HepG2 (cell line): Measurements from ENCODE around the gene KIRREL3. TPM values are rescaled to one million over a fixed set of nuclear protein-coding genes. Genes with fewer than 3 reads are reported as not detected.

Experiments
- ATAC-seq: fragments of 200-7000 bp; cut with Tn5 transposase; 3 replicates; pipeline ENCODE4 v1.9.1; 2020; ENCODE audit warnings: mild to moderate bottlenecking, moderate library complexity
- BruUV-seq: library from RNA; stranded (reverse); fragments of 400-500 nt; replicated peaks from 2 replicates; lab custom pipeline; 2021; lab: Mats Ljungman, UMichigan
- CTCF ChIA-PET: fragments of 300-600 bp; formaldehyde crosslinking; extraction: SDS; loops from one replicate; lab custom pipeline; 2021; ENCODE audit warnings: low total read pairs, inconsistent platforms, low intra/inter-chr PET ratio; lab: Yijun Ruan, JAX
- POLR2A ChIA-PET: fragments of 350-600 bp; sonication (Branson Sonifier 250); formaldehyde crosslinking; loops from one replicate; lab custom pipeline; 2020; ENCODE audit warnings: antibody characterized with exemption, inconsistent platforms; lab: Yijun Ruan, JAX
- DNase-seq: peaks from one replicate; pipeline ENCODE4 v3.0.0-alpha.2; 2015; ENCODE audit warnings: low spot score
- FAIRE-seq: peaks from 3 replicates; lab custom pipeline; 2011; peaks lifted over from hg19 to GRCh38; lab: Jason Lieb, UNC
- H2AFZ ChIP-seq: one replicate; pipeline ENCODE4 v1.6.1; 2011; ENCODE audit warnings: low read length, inconsistent platforms
- H3K27ac ChIP-seq: fragments of 300-600 bp; 3 replicates; pipeline ENCODE4 v1.8.0; 2011; ENCODE audit warnings: mixed run types, mild to moderate bottlenecking, mixed read lengths, low read length, inconsistent platforms; ENCODE audit not compliant: insufficient read depth; ENCODE audit errors: extremely low read length
- H3K27me3 ChIP-seq, 2 experiments: fragments of 200-600 bp in 1 of 2; 2 replicates in 1 of 2; 3 replicates in 1 of 2; pipeline versions ENCODE4 v1.6.0 to v1.8.0; 2011; ENCODE audit warnings: low read length in 2 of 2, mild to moderate bottlenecking in 2 of 2, moderate library complexity in 2 of 2, inconsistent platforms in 1 of 2; ENCODE audit not compliant: insufficient read depth in 2 of 2, control insufficient read depth in 1 of 2
- H3K36me3 ChIP-seq, 2 experiments: fragments of 200-600 bp in 1 of 2; replicated peaks in 1 of 2; 2 replicates in 1 of 2; 3 replicates in 1 of 2; pipeline versions ENCODE4 v1.5.1 to v1.8.0; 2011; ENCODE audit warnings: low read length in 2 of 2, inconsistent platforms in 1 of 2; ENCODE audit not compliant: insufficient read depth in 2 of 2, control insufficient read depth in 1 of 2
- H3K4me1 ChIP-seq: 2 replicates; pipeline ENCODE4 v1.5.1; 2012; ENCODE audit warnings: low read length, inconsistent platforms; ENCODE audit not compliant: insufficient read depth
- H3K4me2 ChIP-seq: 2 replicates; pipeline ENCODE4 v1.6.0; 2011; ENCODE audit warnings: low read depth, low read length, inconsistent platforms
- H3K4me3 ChIP-seq, 3 experiments: fragments of 200-600 bp in 1 of 3; sonication (generic), shearing (Covaris generic) in 1 of 3; replicated peaks in 1 of 3; 2 replicates each; pipeline ENCODE4 v1.5.1; 2011 to 2016; ENCODE audit warnings: low read length in 3 of 3, inconsistent platforms in 2 of 3, low read depth in 2 of 3, mild to moderate bottlenecking in 2 of 3, control low read depth in 1 of 3, mixed read lengths in 1 of 3; ENCODE audit not compliant: insufficient read depth in 1 of 3
- H3K79me2 ChIP-seq: one replicate; pipeline ENCODE4 v1.6.1; 2011; ENCODE audit warnings: low read length, inconsistent platforms; ENCODE audit not compliant: insufficient read depth
- H3K9ac ChIP-seq: 2 replicates; pipeline ENCODE4 v1.6.0; 2011; ENCODE audit warnings: mild to moderate bottlenecking, low read depth, low read length, inconsistent platforms; ENCODE audit not compliant: insufficient read depth
- H3K9me3 ChIP-seq: 2 replicates; pipeline ENCODE4 v1.5.1; 2012; ENCODE audit warnings: mild to moderate bottlenecking, low read length
- H4K20me1 ChIP-seq: 2 replicates; pipeline ENCODE4 v1.6.0; 2011; ENCODE audit warnings: inconsistent platforms, mild to moderate bottlenecking, low read length, moderate library complexity; ENCODE audit not compliant: insufficient read depth
- GABPA ChIP-seq, 2 experiments: IDR thresholded peaks; 2 replicates each; pipeline ENCODE4 v1.6.1; 2011 to 2016; ENCODE audit warnings: low read depth in 2 of 2, low read length in 1 of 2, missing biosample characterization in 1 of 2, missing genetic modification characterization in 1 of 2
- JUNB ChIP-seq: sonication (generic); formaldehyde crosslinking; IDR thresholded peaks from 2 replicates; pipeline ENCODE4 v1.8.0; 2022; ENCODE audit warnings: missing genetic modification reagents, mild to moderate bottlenecking, borderline replicate concordance
- MATR3 ChIP-seq: sonication (generic); formaldehyde crosslinking; IDR thresholded peaks from 2 replicates; pipeline ENCODE4 v1.4.0; 2020; ENCODE audit warnings: missing genetic modification reagents
- NFKBIZ ChIP-seq: IDR thresholded peaks from 2 replicates; pipeline ENCODE4 v1.6.1; 2018; ENCODE audit warnings: missing genetic modification reagents, missing compliant biosample characterization
- RFX1 ChIP-seq: fragments of 450-650 bp; IDR thresholded peaks from 2 replicates; pipeline ENCODE4 v1.6.1; 2017
- SNRNP70 ChIP-seq: fragments of 200-400 bp; formaldehyde crosslinking; IDR thresholded peaks from 2 replicates; pipeline ENCODE4 v1.6.1; 2017; ENCODE audit warnings: mild to moderate bottlenecking, low read depth, low read length, moderate library complexity
- ZFX ChIP-seq: sonication (generic); formaldehyde crosslinking; IDR thresholded peaks from 2 replicates; pipeline ENCODE4 v1.4.0; 2020; ENCODE audit warnings: mild to moderate bottlenecking, low read depth, missing genetic modification reagents, moderate library complexity
- ZNF121 ChIP-seq: sonication (generic); formaldehyde crosslinking; IDR thresholded peaks from 2 replicates; pipeline ENCODE4 v1.5.0; 2020; ENCODE audit warnings: mild to moderate bottlenecking, missing genetic modification reagents
- ZNF136 ChIP-seq: sonication (generic); formaldehyde crosslinking; IDR thresholded peaks from 2 replicates; pipeline ENCODE4 v1.8.1; 2022; ENCODE audit warnings: low read depth, mild to moderate bottlenecking, moderate library complexity, missing genetic modification reagents
- ZNF235 ChIP-seq: sonication (generic); formaldehyde crosslinking; IDR thresholded peaks from 2 replicates; pipeline ENCODE4 v1.8.1; 2023; ENCODE audit warnings: mild to moderate bottlenecking, missing genetic modification reagents, borderline replicate concordance
- ZNF296 ChIP-seq: sonication (generic); formaldehyde crosslinking; conservative IDR thresholded peaks from 2 replicates; pipeline ENCODE4 v1.5.0; 2020; ENCODE audit warnings: mild to moderate bottlenecking, missing genetic modification reagents
- ZNF329 ChIP-seq: sonication (generic); formaldehyde crosslinking; IDR thresholded peaks from 2 replicates; pipeline ENCODE4 v1.9.0; 2021; ENCODE audit warnings: low read depth, mild to moderate bottlenecking, missing genetic modification reagents
- ZNF33A ChIP-seq: sonication (generic); formaldehyde crosslinking; IDR thresholded peaks from 2 replicates; pipeline ENCODE4 v1.5.1; 2020; ENCODE audit warnings: missing genetic modification reagents, mild to moderate bottlenecking, moderate library complexity, borderline replicate concordance
- ZNF512B ChIP-seq: sonication (generic); formaldehyde crosslinking; IDR thresholded peaks from 2 replicates; pipeline ENCODE4 v1.5.1; 2020; ENCODE audit warnings: missing genetic modification reagents, mild to moderate bottlenecking, borderline replicate concordance
- ZNF710 ChIP-seq: sonication (generic); formaldehyde crosslinking; IDR thresholded peaks from 2 replicates; pipeline ENCODE4 v1.5.0; 2020; ENCODE audit warnings: mild to moderate bottlenecking, missing genetic modification reagents, borderline replicate concordance
- ZNF713 ChIP-seq: sonication (generic); formaldehyde crosslinking; IDR thresholded peaks from 2 replicates; pipeline ENCODE4 v1.4.0; 2020; ENCODE audit warnings: mild to moderate bottlenecking, missing genetic modification reagents
- ZNF777 ChIP-seq: sonication (generic); formaldehyde crosslinking; IDR thresholded peaks from 2 replicates; pipeline ENCODE4 v1.4.0; 2020; ENCODE audit warnings: missing genetic modification reagents
- WGBS: methylation state at CpG from one replicate; pipeline ENCODE4 v1.1.6; 2017; ENCODE audit warnings: low lambda C conversion rate; 5-methylcytosine and 5-hydroxymethylcytosine counted together
- in situ Hi-C: cut with HindIII; loops from 2 replicates; pipeline ENCODE4 v1.10.0; 2017; ENCODE audit warnings: low pct_unique_long_range_greater_than_20kb; ENCODE audit not compliant: extremely low pct_ligation_motif_present
- intact Hi-C: fragments of 100-400 bp; cut with micrococcal nuclease; formaldehyde crosslinking; loops from one replicate; pipeline ENCODE4 v1.10.0; 2022; ENCODE audit not compliant: unreplicated experiment
- polyA plus RNA-seq, 8 experiments: library from polyadenylated mRNA; depleted of rRNA in 3 of 8; stranded (reverse) in 7 of 8; unstranded in 1 of 8; fragments of >200 nt; fragmentation: Illumina TruSeq in 4 of 8; extraction: Trizol in 4 of 8; gene quantifications; 2 replicates each; pipeline versions ENCODE4 v1.2.1 to v1.2.3, GENCODE V29; 2011 to 2016; ENCODE audit warnings: low read depth in 4 of 8, missing spikeins in 1 of 8, mixed read lengths in 1 of 8; ENCODE audit not compliant: insufficient read depth in 1 of 8
- total RNA-seq, 5 experiments: library from RNA; depleted of rRNA; stranded (reverse); fragments of >200 nt; fragmentation: Illumina TruSeq; extraction: Trizol; gene quantifications; 2 replicates each; pipeline ENCODE4 v1.2.3, GENCODE V29; 2016; ENCODE audit warnings: low read depth in 1 of 5

KIRREL3 gene
- total and polyA plus RNA-seq, 2 of the 13 experiments (the other 11 are each of a cell fraction or from before 2014, with no cell fraction given), result not detected

- TF ChIP-seq ZNF512B (CRISPR knock-in tag) (no peak), ZNF121 (CRISPR knock-in tag) (no peak), SNRNP70 (no peak), JUNB (no peak), MATR3 (CRISPR knock-in tag) (no peak)
Measured at GRCh38 chr11:126711977-126712625, 288.5 kb downstream of the KIRREL3 start (continued).

GRCh38 chr11:126710804-126711399 is 289.7 kb downstream of the KIRREL3 start:
- H3K4me2 ChIP-seq, result no peak overlapping the region
- no peak overlapping the region for H3K4me3 ChIP-seq
- intact Hi-C loops, result no loop called here
- no peak overlapping the region for H2AFZ ChIP-seq
- H3K9ac ChIP-seq, result no peak overlapping the region
- H4K20me1 ChIP-seq, result no peaks in the 10 kb centered on the region
- FAIRE-seq (no peak), ATAC-seq (no peak), DNase-seq (no peak)
- ChIA-PET CTCF (no interaction called here), POLR2A (no interaction called here)
- peaks cover 1 to 49% of the 10 kb centered on the region in 2 experiments for H3K27me3 ChIP-seq
- in situ Hi-C loops, result no loop called here
- H3K4me1 ChIP-seq, result no peaks in the 10 kb centered on the region
- BruUV-seq, result no TSS peak
- 5% methylated on average over 3 of the region's 4 CpGs for whole genome bisulfite sequencing
- H3K79me2 ChIP-seq, result no peaks in the 10 kb centered on the region
- no peak overlapping the region for H3K27ac ChIP-seq
- H3K36me3 ChIP-seq, result no peaks in the 10 kb centered on the region
- H3K9me3 ChIP-seq, result no peaks in the 10 kb centered on the region
- TF ChIP-seq ZNF710 (CRISPR knock-in tag) (no peak), RFX1 (no peak), ZNF235 (CRISPR knock-in tag) (no peak), ZNF777 (no peak), ZNF136 (CRISPR knock-in tag) (no peak), GABPA (IDR thresholded peaks at IDR 0.05; ENCODE audit: low read depth, low read length) (no peak), GABPA (CRISPR knock-in tag; IDR thresholded peaks at IDR 0.05; ENCODE audit: low read depth) (no peak), ZNF713 (CRISPR knock-in tag) (no peak), ZNF296 (CRISPR knock-in tag) (no peak), NFKBIZ (CRISPR knock-in tag) (no peak), ZNF329 (no peak), ZFX (CRISPR knock-in tag) (no peak), ZNF33A (CRISPR knock-in tag) (no peak)
